OCI-LY3 (cell line): Measurements from ENCODE around the gene LRRC10.
A peak's percentile ranks its signal among the peaks of the same experiment; 100 is the strongest.

Experiments
- H2AFZ ChIP-seq: fragments of 200-600, 300-600 bp; shearing (Covaris generic); 2 replicates; pipeline ENCODE4 v1.6.0; 2014; ENCODE audit warnings: antibody characterized with exemption, low read depth, low read length
- H3K27ac ChIP-seq: fragments of 200-600, 300-600 bp; sonication (generic); 2 replicates; pipeline ENCODE4 v1.5.1; 2014; ENCODE audit warnings: mild to moderate bottlenecking, low read length, moderate library complexity, mixed read lengths
- H3K27me3 ChIP-seq: fragments of 200-600, 300-600 bp; sonication (generic); 2 replicates; pipeline ENCODE4 v1.6.1; 2014; ENCODE audit warnings: low read depth, low read length, mixed read lengths
- H3K36me3 ChIP-seq: fragments of 200-600, 300-600 bp; sonication (generic); replicated peaks from 2 replicates; pipeline ENCODE3; 2014; ENCODE audit warnings: low read depth, low read length, mixed read lengths
- H3K4me1 ChIP-seq: fragments of 300-600, 200-600 bp; sonication (generic); 2 replicates; pipeline ENCODE4 v1.6.1; 2014; ENCODE audit warnings: low read length, mixed read lengths
- H3K4me2 ChIP-seq: fragments of 200-600, 300-600 bp; sonication (generic); 2 replicates; pipeline ENCODE4 v1.6.1; 2014; ENCODE audit warnings: low read length, mixed read lengths
- H3K4me3 ChIP-seq: fragments of 300-600, 200-600 bp; sonication (generic); 2 replicates; pipeline ENCODE4 v1.5.1; 2014; ENCODE audit warnings: antibody characterized with exemption, mild to moderate bottlenecking, low read length, moderate library complexity
- H3K79me2 ChIP-seq: fragments of 300-600, 200-600 bp; shearing (Covaris generic); 2 replicates; pipeline ENCODE4 v1.6.1; 2014; ENCODE audit warnings: mild to moderate bottlenecking, low read length, mixed read lengths
- H3K9ac ChIP-seq: fragments of 300-600, 200-600 bp; shearing (Covaris generic); 2 replicates; pipeline ENCODE4 v1.6.0; 2014; ENCODE audit warnings: mild to moderate bottlenecking, low read length, moderate library complexity
- H3K9me3 ChIP-seq: fragments of 200-600, 300-600 bp; shearing (Covaris generic); 2 replicates; pipeline ENCODE4 v1.6.1; 2014; ENCODE audit warnings: low read length, mixed read lengths; ENCODE audit not compliant: insufficient read depth
- H4K20me1 ChIP-seq: fragments of 200-600, 300-600 bp; sonication (generic); 2 replicates; pipeline ENCODE4 v1.6.1; 2016; ENCODE audit warnings: low read length, mixed read lengths; ENCODE audit not compliant: insufficient read depth
- EZH2phosphoT487 ChIP-seq: fragments of 200-600 bp; shearing (Covaris generic); IDR thresholded peaks from 2 replicates; pipeline ENCODE4 v1.6.1; 2018; ENCODE audit warnings: antibody characterized with exemption, mixed run types, low read depth
- TF ChIP-seq, protein P1 (sequence below): fragments of 200-600, 300-600 bp; sonication (generic); IDR thresholded peaks from 2 replicates; pipeline ENCODE4 v1.5.1; 2014; ENCODE audit warnings: antibody characterized with exemption, low read length, low read depth

The LRRC10 gene

DNA sequence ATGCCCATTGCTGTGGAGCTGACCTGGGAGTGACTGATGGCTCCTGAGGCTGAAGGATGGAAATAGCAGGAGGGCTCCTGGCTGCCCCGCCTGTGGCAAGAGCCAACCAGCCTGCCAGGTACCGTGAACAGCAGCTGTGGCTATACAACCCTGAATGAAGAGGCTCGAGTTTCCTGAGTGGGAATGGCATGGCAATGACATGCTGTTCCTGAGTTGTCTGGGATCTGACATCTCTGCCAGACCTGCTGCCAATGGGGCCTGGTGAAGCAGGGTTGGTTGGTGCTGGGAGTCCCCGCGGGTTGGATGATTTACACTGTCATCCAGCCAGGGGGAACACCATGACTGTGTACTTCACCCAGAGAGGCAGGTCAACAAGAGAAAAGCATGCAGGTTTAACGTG lies 31.8 kb upstream of the LRRC10 start:
- Histone ChIP-seq H2AFZ (no peak overlapping the region), H3K4me3 (no peak overlapping the region), H3K4me1 (no peaks in the 10 kb centered on the region; the same call in 1 of the 2 replicates), H3K9ac (no peak overlapping the region), H3K79me2 (no peaks in the 10 kb centered on the region), H3K36me3 (no peaks in the 10 kb centered on the region), H3K4me2 (no peak overlapping the region), H3K9me3 (no peaks in the 10 kb centered on the region), H4K20me1 (no peaks in the 10 kb centered on the region), H3K27ac (no peak overlapping the region), H3K27me3 (no peaks in the 10 kb centered on the region)
- no peak for TF ChIP-seq EZH2phosphoT487
- TF ChIP-seq, protein P1, sequence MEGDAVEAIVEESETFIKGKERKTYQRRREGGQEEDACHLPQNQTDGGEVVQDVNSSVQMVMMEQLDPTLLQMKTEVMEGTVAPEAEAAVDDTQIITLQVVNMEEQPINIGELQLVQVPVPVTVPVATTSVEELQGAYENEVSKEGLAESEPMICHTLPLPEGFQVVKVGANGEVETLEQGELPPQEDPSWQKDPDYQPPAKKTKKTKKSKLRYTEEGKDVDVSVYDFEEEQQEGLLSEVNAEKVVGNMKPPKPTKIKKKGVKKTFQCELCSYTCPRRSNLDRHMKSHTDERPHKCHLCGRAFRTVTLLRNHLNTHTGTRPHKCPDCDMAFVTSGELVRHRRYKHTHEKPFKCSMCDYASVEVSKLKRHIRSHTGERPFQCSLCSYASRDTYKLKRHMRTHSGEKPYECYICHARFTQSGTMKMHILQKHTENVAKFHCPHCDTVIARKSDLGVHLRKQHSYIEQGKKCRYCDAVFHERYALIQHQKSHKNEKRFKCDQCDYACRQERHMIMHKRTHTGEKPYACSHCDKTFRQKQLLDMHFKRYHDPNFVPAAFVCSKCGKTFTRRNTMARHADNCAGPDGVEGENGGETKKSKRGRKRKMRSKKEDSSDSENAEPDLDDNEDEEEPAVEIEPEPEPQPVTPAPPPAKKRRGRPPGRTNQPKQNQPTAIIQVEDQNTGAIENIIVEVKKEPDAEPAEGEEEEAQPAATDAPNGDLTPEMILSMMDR, result no peak

DNA sequence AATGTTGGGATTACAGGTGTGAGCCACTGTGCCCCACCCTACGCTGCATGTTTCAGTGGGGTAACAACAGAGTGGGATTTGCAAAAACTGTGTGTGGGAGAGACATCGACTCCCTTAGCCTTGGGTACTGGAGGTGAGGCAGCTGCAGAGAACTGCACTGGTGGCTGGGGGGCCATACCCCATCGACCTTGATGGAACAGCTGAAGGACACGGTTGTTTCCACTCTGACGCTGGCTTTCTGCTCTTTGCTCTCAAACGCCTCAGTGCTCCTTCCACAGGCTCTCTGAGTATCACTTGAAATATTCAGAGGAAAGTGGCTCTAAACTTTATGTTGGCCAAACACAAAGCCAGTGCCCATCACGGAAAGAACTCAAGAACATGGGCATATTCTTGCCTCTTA lies 30.8 kb upstream of the LRRC10 start:
- Histone ChIP-seq H3K9ac (no peak overlapping the region), H2AFZ (no peak overlapping the region), H3K4me3 (no peak overlapping the region), H3K27me3 (no peaks in the 10 kb centered on the region), H3K9me3 (no peaks in the 10 kb centered on the region), H3K79me2 (no peaks in the 10 kb centered on the region), H3K4me1 (no peaks in the 10 kb centered on the region; the same call in 1 of the 2 replicates), H3K36me3 (no peaks in the 10 kb centered on the region), H3K27ac (no peak overlapping the region), H4K20me1 (no peaks in the 10 kb centered on the region), H3K4me2 (no peak overlapping the region)
- TF ChIP-seq, protein P1, result no peak
- TF ChIP-seq EZH2phosphoT487, result no peak

GRCh38 chr12:69639400-69640016 lies 28.8 kb upstream of the LRRC10 start:
- Histone ChIP-seq H3K9ac (no peak overlapping the region), H3K4me1 (no peaks in the 10 kb centered on the region; the same call in 1 of the 2 replicates), H3K9me3 (no peaks in the 10 kb centered on the region), H4K20me1 (no peaks in the 10 kb centered on the region), H3K27me3 (no peaks in the 10 kb centered on the region), H3K27ac (no peak overlapping the region), H3K79me2 (no peaks in the 10 kb centered on the region), H3K36me3 (no peaks in the 10 kb centered on the region), H2AFZ (peak overlapping the region; percentile 80), H3K4me2 (peak overlapping the region; percentile 56), H3K4me3 (no peak overlapping the region)
- TF ChIP-seq, protein P1, result peak; percentile 93
- no peak for TF ChIP-seq EZH2phosphoT487

DNA sequence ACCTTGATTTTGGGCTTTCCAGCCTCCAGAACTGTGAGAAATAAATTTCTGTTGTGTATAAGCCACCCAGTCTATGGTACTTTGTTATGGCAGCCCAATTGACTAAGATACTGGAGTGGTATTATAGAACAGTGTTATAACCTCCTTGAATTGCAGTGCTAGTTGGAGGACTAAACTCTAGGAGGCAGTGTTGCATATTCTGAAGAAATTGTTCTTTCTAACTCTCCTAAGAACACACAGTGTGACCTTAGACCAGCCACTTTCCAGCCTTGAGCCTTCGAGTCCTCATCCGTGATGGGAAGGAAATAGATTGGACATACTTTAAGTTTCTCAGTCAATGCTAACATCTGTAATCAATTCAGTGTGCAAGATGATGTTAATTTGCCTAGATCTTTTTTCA lies 22.4 kb upstream of the LRRC10 start:
- Histone ChIP-seq H3K27me3 (no peaks in the 10 kb centered on the region), H3K79me2 (no peaks in the 10 kb centered on the region), H3K36me3 (no peaks in the 10 kb centered on the region), H3K4me3 (no peak overlapping the region), H3K4me2 (no peak overlapping the region), H4K20me1 (no peaks in the 10 kb centered on the region), H3K27ac (no peak overlapping the region), H3K4me1 (no peaks in the 10 kb centered on the region), H3K9ac (no peak overlapping the region), H3K9me3 (no peaks in the 10 kb centered on the region), H2AFZ (no peak overlapping the region)
- no peak for TF ChIP-seq EZH2phosphoT487
- TF ChIP-seq, protein P1, result peak; percentile 54
